Measurements from ENCODE around the gene OGFOD1. TPM values are rescaled to one million over a fixed set of nuclear protein-coding genes. Genes with fewer than 3 reads are reported as not detected.

Gene OGFOD1
- total and polyA plus RNA-seq, 2 experiments from 2014 or later = 74.5 to 76.3 TPM

- peaks cover 6% of the 10 kb centered on the region; the same call in 2 of the 3 replicates for H3K4me1 Mint-ChIP-seq
- peak within 1 kb of the TSS; percentile 90 for H3K4me2 ChIP-seq
- H3K4me3 Mint-ChIP-seq = peak within 1 kb of the TSS; percentile 81
- H3K27me3 Mint-ChIP-seq (ENCODE audit: insufficient read depth, low read depth, poor library complexity) = peaks cover 4% of the 10 kb centered on the region
- peak; percentile 90 for DNase-seq (ENCODE audit: low spot score)
- H3K27ac ChIP-seq (ENCODE audit: low read depth) = peak within 1 kb of the TSS; percentile 84; the same call in 1 of the 2 replicates
- H3K9me2 ChIP-seq (ENCODE audit: insufficient read depth) = no peaks in the 10 kb centered on the region
- H2AFZ ChIP-seq = peak within 1 kb of the TSS; percentile 100
- H3K27ac Mint-ChIP-seq = no peak within 1 kb of the TSS
- no peaks in the 10 kb centered on the region; the same call in 1 of the 2 replicates for H4K20me1 ChIP-seq (replicated peaks; ENCODE audit: insufficient read depth)
- H3K4me1 ChIP-seq (ENCODE audit: insufficient read depth) = peaks cover 9% of the 10 kb centered on the region
- peak; percentile 96 for ATAC-seq
- no peaks in the 10 kb centered on the region for H3K36me3 ChIP-seq (ENCODE audit: insufficient read depth)
- H3K9me3 Mint-ChIP-seq = no peaks in the 10 kb centered on the region
- peak within 1 kb of the TSS; percentile 96 for H3K4me3 ChIP-seq
- 0 out of 2 replicates have a peak, but pooled peaks cover 5% of the 10 kb centered on the region for H3F3A ChIP-seq (replicated peaks; ENCODE audit: low read depth)
- TF ChIP-seq REST (IDR thresholded peaks at IDR 0.05; ENCODE audit: unreplicated experiment) (no peak), CREB1 (CRISPR knock-in tag; IDR thresholded peaks at IDR 0.05; ENCODE audit: low read depth) (no peak), ETS1 (IDR thresholded peaks at IDR 0.05) (no peak), POLR2AphosphoS5 (IDR thresholded peaks at IDR 0.05; ENCODE audit: low read depth) (peak; percentile 91), NANOG (IDR thresholded peaks at IDR 0.05; ENCODE audit: borderline replicate concordance) (no peak)
- no peaks in the 10 kb centered on the region for H3K36me3 Mint-ChIP-seq (ENCODE audit: low read depth)
- peaks cover 3% of the 10 kb centered on the region; the same call in 1 of the 2 replicates for H3K79me2 ChIP-seq (replicated peaks; ENCODE audit: insufficient read depth)
- H3K27me3 ChIP-seq (ENCODE audit: insufficient read depth) = no peaks in the 10 kb centered on the region
Observed at GRCh38 chr16:56519459-56520250, 68.3 kb downstream of the OGFOD1 start, which contains the start of gene BBS2. TSS of gene BBS2 (minus strand) at chr16:56520024. CDS start at chr16:56519862, 162 bp downstream.

GRCh38 chr16:56520251-56520577 lies 68.9 kb downstream of the OGFOD1 start:
- Mint-ChIP-seq H3K27me3 (ENCODE audit: insufficient read depth, low read depth, poor library complexity) (peaks cover 4% of the 10 kb centered on the region), H3K9me3 (no peaks in the 10 kb centered on the region), H3K4me1 (peaks cover 6% of the 10 kb centered on the region; the same call in 2 of the 3 replicates), H3K27ac (no peak overlapping the region), H3K36me3 (ENCODE audit: low read depth) (no peaks in the 10 kb centered on the region), H3K4me3 (peak overlapping the region; percentile 81)
- Histone ChIP-seq H3K4me3 (peak overlapping the region; percentile 96), H3K4me2 (peak overlapping the region; percentile 90), H3K27me3 (ENCODE audit: insufficient read depth) (no peaks in the 10 kb centered on the region), H4K20me1 (replicated peaks; ENCODE audit: insufficient read depth) (no peaks in the 10 kb centered on the region; the same call in 1 of the 2 replicates), H2AFZ (peak overlapping the region; percentile 95), H3F3A (replicated peaks; ENCODE audit: low read depth) (0 out of 2 replicates have a peak, but pooled peaks cover 5% of the 10 kb centered on the region), H3K79me2 (replicated peaks; ENCODE audit: insufficient read depth) (peaks cover 3% of the 10 kb centered on the region; the same call in 1 of the 2 replicates), H3K4me1 (ENCODE audit: insufficient read depth) (peaks cover 9% of the 10 kb centered on the region), H3K9me2 (ENCODE audit: insufficient read depth) (no peaks in the 10 kb centered on the region), H3K27ac (ENCODE audit: low read depth) (no peak overlapping the region), H3K36me3 (ENCODE audit: insufficient read depth) (no peaks in the 10 kb centered on the region)
- DNase-seq (ENCODE audit: low spot score) (no peak), ATAC-seq (no peak; the same call in 2 of the 3 replicates)
- TF ChIP-seq ZNF114 (CRISPR knock-in tag; IDR thresholded peaks at IDR 0.05) (no peak), POLR2AphosphoS5 (IDR thresholded peaks at IDR 0.05; ENCODE audit: low read depth) (no peak), ETS1 (IDR thresholded peaks at IDR 0.05) (no peak), STAT1 (IDR thresholded peaks at IDR 0.05; ENCODE audit: unreplicated experiment) (no peak), EZH2 (IDR thresholded peaks at IDR 0.05; ENCODE audit: low read depth, unreplicated experiment) (no peak), ZNF331 (CRISPR knock-in tag; IDR thresholded peaks at IDR 0.05; ENCODE audit: low read depth) (no peak), NANOG (IDR thresholded peaks at IDR 0.05; ENCODE audit: borderline replicate concordance) (no peak), CREB1 (CRISPR knock-in tag; IDR thresholded peaks at IDR 0.05; ENCODE audit: low read depth) (no peak)
